Fibroblast of skin of right biceps (primary cell): ENCODE measurements around the gene COL27A1.

ENCODE experiments used
- DNase-seq: peaks from one replicate; pipeline ENCODE4 v3.0.0-alpha.2; 2013

COL27A1 gene

DNA sequence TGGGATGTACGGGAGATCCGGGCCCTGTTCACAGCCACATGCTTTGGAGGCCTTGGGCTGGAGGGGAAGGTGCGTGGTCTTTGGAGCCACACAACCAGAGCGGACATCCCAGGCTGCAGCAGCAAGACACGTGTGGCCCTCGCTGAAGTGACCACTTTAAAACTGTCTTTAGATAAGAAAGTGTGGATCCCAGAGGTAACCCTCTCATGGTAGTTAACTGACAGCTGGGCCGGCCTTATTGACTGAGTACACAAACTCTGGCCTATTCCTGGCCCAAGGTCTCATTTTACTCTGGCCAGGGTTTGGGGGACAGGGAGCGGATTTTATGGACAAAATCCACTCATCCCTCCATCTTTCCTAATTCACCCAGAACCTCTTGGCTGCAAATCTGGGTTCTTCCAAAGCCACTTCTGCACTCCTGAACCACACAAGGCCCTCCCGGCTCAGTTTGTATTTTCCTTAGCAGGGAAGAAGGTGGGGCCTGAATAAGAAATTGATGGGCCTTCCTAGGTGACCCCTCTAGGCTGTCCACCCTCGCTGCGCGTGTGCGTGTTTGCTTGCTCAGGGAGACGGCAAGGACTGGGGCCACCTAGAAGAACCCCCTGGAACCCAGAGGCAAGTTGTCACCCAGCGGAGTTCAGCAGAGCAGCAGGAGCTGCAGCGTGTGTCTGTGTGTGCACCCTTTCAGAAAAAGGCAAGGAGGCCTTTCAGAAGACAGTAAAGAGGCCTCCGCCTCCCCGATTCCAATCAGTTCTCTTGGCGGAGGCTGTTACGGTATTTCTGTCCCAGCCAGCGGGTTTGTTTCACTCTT lies 94.3 kb downstream of the COL27A1 start:
- DNase-seq = no peak

DNA sequence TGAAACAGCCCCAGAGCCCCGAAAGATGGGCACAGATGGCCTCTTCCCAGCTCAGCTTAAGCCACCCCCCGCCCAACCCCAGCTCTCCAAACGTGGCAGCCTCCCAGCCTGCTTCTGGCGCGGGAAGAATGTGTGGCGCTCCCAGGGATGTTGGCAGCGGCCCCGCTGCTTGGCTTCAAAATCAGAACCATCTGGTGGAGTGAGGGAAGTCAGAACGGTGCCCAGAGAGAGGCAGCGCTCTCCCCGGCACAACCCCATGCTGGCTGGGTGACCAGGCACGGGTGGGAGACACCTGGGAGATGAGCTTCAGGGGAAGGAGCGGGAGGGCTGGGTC lies 94.9 kb downstream of the COL27A1 start:
- peak; percentile 95 for DNase-seq

DNA sequence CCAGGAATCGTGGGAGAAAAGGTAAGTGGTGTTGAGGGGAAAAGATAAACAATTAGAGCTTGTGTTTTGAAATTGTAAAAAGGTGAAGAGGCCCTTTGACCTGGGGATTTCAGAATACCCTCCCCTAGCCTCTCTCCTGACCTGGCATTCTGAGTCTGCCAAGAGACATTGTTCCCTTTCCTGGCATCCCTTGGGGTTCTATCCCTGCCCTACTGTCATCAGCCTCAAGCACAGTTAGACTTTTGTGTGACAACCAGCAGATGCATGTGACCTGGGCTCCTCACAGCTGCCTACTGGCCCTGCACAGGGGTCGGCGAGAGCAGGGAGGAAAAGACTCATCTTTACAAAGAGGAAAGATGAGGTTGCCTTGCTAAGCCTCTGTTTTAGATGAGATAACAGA lies 95.3 kb downstream of the COL27A1 start:
- DNase-seq = no peak

DNA sequence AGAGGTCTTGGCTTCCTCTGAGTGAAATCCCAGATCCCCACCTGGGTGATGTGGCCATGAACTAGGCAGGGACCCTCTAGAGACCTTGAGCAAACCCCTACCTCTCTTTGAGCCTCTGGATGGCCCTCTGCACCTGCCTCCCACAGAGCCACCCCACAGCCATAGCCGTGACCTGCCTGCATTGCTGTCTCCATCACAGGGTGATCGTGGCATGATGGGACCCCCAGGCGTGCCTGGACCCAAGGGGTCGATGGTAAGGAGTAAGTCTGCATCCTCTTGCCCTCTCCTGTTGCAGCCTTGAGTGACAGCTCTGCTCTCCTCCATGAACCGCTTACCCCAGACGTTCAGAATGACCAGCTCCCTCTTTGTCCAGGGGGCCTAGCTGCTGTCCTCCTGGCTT lies 97.1 kb downstream of the COL27A1 start:
- DNase-seq = no peak

DNA sequence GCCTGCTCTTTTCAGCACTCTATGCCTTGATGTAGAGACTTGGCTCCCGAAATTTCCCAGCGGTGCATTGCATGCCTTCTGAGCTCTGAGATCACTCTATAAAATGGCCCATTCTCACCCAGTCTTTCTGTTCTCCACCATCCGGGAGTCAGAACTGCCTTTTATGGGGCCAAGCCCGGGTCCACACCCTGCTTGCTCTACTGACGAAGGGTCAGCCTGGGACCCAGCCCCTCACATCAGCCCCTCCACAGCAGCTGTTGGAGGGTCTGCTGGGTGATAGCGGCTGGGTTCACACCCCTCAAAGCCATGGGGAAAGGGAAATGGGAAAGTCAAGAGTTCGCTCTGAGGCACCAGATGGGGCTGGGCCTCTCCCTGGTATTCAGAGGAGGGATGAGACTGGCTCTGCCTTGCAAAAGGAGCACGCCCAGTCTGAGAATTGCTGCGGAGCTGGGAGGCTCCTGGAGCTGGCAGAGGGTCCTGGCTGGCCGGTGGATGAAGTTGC lies 101.5 kb downstream of the COL27A1 start:
- no peak for DNase-seq

DNA sequence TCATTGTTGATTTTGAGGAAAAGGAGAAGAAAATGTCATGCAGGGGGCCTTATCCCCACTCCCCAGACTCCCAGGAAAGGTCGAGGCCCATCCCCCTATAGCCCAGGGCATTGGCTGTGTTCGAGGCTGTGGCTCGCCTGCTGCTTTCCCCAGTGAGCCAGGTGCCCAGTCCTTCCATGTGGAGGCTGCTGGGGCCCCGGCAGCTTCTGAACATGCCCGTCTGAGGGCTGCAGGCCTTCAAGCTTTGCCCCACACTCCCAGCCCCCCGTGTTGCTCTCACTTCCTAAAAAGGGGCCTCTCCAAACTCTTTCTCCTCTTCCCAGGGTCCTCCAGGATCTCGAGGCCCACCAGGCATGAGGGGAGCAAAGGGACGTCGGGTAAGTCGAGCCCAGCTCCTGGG lies 102.9 kb downstream of the COL27A1 start:
- no peak for DNase-seq

DNA sequence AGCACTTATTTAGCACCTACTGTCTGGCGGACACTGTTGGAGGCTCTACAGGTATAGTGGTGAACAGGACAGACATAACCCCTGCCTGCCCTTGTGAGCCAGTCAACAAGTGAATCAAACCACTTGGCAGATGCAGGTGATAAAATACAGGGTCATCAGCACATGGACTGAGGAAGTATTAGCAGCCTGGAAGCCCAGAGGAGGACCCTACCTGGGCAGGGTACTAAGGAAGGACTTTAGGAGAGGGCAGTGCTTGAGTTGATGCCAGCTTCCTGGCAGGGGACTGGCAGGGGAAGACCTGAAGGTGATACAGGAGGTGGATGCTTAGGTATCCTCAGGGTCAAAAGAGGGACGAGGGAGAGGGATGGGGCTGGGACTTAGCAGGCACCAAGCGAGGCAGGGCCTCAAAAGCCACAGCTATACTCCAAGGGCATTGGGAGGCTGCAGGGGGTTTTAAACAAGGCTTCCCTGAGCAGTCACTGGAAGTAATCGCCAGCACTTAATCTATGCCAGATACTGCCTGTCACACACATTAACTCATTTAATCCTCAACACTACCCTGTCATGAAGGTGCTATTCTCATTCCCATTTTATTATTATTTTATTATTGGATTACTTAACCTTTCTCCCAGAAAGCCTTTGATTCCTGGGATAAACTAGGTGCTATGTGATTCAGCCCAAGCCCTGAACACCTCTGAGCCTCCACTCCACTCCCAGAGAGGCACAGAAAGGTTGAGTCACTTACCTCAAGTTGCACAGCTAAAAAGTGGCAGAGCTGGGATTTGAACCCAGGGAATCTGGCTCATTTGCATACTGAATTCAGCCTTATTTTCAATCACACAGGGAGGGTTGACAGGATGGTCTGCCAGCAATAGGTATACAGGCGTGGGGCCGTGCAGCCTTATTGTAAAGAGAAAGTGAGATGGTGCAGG lies 103.8 kb downstream of the COL27A1 start:
- DNase-seq = no peak

DNA sequence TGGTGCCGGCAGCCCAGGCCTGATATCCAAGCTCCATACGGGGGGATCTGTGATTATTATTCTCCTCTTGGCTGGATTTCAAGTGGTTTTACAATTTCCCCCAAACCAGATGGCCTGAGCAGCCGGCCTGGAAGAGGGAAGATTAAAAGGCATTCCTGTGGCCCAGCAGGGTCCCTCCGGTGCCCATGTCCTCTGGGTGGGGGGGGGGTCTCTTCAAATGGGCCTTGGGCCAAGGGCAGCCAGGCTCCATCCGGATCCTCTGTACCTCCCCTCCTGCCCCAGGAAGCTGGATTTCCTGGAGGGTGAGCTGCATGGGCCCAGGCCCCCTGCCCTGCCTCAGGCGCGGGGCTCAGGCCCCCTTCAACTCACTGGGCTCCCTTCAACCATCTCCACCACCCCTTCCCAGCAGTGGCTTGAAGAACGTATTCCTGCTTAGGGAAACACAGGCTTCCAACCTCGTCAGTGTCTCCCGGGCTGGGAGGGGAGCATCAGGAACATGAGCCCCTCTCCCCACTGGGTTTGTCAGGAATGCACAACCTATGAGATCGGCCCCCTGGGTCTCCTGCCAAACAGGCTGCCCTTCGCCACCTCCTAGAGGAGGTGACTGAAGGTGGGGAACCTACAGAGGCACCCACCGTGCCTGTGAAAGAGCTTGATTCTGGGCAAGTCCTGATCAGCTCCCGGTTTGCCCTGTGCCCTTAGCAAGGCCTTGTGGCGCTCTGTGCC lies 104.6 kb downstream of the COL27A1 start:
- DNase-seq = no peak

DNA sequence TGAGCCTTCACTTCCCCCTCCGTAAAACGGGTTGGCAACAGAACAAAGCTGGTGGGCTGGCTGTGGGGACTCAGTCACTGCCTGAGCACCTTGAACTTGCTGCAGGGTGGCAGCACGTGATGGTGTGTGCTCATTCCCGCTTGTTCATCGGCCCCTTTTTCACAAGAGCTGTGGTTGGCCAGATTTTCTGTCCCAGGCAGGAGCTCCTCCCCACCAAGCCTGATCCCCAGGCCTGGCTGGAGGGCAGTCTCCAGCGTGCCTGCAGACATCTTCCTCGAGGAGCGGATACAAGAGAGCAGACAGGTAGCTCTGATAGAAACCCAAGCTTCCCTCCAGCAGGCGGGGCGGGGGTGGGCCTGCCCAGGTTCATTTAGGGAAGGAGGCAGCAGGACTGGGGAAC lies 105.7 kb downstream of the COL27A1 start:
- DNase-seq = no peak

DNA sequence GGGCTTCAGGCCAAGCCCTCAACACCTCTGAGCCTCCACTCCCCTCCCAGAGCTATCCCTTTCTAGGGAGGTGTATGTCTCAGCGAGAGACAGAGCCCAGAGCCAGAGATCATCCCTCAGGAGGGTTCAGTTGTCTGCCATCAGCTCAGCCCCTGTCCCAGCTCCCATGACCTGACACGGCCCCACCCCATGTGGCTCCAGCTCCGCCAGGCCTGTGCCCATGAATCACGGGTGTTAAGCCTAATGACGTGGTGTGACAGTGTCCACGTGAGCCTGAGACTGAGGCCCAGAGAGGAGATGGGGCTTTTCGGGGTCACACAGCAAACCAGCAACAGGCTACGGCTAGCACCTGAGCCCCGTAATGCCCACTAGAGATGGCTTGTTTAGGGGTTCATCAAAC lies 106.7 kb downstream of the COL27A1 start:
- no peak for DNase-seq

DNA sequence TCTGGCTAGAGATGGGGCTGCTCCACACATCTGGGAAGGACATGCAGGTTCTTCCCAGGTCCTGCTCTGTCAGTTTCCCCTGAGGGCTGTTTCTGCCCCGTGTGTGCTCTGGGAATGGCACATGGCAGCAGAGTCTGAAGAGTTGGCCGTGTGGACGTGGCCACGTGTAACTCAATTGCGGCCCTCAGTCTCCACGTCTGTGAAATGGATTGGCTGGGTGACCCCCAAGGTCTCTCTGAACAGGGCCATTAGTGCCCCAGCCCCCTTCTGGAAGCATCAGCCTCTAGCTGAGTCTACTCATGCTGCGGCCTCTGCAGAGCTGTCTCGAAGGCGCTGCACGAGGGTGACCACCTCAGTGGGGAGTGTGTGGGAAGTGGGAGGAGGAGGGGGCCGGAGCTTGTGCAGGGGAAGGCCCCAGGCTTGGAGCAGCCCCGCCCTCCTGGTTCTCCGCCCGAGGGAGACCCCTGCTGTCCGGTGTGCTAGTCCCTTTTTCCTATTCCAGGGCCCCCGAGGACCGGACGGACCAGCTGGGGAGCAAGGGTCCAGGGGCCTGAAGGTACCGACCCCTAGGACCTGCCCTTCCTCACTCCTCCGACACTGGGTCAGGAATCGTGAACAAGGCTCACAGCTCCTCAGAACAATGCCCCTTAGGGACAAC lies 108.6 kb downstream of the COL27A1 start:
- peak; percentile 32 for DNase-seq

DNA sequence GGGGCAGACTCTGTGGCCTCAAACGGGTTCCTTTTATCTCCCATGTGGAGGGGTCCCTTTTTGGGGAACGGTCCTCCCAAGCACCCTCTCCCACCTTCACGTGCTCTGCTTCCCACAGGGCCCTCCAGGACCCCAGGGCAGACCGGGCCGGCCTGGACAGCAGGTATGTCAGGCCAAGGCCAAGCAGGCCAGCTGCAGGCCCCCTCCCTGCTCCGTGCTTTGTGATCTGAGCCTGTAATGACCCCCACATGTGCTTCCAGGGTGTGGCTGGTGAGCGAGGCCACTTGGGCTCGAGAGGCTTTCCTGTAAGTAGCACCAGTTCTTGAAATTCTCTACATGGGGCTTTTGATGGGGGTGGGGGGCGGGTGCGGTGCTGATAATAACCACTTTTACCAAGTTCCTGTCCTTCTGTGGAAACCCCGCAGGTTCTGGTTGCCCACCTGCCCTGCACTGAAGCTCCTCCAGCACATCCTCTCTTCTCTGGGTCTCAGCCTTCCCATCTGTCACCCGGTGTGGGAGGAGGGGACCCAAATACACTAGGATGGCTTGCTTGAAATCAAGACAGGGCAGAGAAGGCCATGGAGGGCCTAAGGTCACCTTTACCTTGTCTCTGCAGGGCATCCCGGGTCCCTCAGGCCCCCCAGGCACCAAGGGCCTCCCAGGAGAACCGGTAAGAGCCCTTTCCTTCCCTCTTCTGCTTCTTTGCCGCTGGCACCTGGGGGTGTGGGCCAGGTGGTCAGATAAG lies 109.6 kb downstream of the COL27A1 start:
- no peak for DNase-seq

DNA sequence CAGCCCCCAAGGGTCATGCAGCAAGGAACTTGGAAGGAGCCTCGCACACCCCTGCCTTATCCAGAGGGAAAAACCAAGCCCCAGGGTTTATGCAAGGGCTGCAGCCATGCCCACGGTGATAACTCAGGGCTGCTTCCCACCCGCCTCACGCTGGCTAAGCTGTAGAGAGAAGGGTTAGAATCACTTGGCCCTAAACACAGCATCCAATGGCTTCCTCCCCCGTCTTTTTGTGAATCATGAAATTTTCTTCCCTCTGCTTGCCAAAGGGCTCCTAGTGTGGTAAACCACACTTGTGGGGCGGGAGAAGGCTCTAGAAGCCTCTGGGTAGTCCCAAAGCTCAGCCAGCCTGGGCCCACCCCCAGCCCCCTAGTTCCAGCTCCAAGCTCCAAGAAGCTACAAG lies 111.6 kb downstream of the COL27A1 start:
- peak; percentile 68 for DNase-seq

DNA sequence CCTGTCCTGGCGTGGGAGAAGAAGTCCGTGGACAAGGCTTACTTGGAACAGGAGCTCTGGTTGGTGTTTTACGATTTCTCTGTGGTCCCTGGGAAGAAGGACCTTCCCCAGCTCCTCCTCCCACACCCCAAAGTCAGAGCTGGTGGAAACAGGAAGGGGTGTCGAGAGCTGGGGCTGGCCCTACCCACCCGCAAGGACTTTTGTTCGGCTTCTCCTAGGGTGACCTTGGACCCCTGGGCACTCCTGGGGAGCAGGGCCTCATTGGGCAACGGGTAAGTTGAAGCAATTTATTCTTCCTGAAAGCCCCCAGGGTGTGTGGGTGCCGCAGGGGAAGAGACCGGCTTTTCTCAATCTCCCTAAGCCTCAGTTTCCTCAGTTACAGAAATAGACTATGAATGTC lies 113.7 kb downstream of the COL27A1 start:
- no peak for DNase-seq

DNA sequence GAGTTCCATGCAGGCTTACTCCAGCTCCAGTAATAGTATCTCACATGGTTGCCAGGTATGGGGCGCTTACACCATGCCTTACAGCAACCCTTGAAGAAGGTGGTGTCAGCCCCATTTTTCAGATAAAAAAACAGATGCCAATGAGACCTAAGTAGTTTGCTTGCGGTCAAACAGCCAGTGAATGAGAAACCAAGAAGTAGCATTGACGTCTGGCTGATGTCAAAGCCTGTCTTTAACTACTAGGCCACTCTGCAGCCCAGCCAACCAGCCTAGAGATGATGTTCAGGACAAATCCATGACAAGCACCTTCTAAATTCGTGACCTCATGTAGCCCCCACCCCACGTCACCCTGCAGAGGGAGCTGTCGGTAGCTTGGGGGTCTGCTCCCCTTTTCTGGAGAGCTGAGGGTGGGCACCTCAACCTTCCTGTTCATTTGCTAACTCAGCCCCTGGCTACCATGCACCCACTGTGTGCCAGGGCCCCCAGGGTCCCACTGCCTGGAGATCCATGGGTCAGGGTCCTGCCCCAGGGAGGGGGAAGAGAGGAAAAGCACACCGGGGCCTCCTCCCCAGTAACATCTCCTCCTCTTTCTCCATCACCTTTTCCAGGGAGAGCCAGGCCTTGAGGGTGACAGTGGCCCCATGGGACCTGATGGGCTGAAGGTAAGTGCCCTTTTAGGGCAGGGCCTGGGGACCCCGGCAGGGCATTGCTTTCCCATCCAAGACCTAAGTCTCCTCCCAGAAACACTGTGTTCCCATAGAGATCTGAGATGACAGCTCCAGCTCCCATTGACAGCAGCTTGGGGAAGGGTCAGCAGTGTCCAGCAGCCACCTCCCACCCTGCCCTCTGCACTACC lies 115.0 kb downstream of the COL27A1 start:
- DNase-seq = no peak

DNA sequence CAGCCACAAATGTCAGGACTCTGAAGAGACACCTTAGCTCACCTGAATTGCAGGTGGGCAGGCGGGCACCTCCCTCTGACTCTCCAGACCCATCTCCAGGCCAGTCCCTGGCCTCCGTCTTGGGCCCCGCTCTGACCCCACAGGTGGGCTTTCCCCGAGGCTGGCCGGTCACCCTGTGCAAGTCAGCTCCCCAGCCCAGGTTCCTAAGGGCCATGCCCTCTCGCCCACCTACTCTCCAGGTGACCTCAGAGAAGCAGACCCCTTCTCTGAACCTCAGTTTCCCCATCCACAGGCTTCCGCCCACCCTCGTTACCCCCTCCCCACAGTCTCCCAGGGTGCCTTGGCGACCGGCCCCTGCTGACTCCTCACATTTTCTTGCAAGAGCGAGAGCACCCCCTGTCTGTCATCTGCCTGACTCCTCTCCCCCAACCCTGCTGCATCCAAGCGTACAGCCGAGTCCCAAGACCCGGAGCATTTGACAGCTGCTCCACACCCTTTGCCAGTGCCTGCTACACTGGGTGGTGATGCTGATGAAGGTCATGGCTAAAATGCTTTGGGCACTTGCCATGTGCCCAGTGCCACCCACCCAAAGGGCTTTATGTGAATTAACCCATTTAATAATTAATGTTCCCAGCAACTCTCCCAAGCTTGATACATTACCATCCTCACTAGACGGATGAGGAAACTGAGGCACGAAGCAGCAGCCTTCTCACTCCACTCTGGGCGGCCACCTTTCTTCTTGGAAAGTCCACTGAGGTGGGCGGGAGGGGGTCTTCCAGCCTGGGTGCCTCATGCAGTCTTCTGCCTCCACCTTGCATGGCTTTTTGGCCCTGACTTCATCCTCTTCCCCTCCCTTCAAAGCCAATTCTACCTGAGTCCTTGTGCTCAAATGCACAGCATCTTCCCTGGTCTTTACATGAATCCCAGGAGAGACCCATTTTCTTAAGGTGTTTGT lies 116.5 kb downstream of the COL27A1 start:
- peak; percentile 62 for DNase-seq

DNA sequence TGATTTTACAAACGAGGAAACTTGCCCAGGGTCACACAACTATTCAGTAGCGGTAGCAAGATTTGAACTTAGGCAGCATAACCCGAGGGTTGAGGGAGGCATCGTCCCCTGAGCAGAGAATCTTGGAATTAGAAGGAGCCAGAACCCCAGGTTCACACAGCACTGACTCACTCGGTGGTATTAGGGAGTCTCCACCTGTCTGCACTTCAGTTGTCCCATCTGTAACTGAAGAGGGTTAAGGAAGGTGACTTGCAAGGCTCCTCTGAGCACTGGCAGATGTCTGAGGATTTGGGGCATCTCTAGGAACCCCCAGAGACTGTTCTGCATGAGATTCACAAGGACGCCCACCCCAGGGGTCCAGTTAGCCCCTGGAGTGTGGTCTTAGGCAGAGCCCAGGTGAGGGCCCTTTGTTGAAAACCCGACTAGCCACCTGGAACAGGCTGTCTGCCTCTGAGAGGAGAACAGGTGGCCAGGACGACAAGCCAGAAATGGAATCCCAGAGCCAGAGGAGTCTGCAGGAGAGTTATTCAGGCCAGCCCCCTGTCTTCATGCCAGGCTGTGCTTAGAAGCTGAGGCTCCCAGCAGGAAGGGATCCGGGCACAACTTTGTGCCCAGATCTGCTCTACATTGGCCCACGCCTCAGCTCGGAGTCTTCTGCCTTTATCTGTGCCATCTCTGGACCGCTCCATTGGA lies 117.5 kb downstream of the COL27A1 start:
- no peak for DNase-seq

DNA sequence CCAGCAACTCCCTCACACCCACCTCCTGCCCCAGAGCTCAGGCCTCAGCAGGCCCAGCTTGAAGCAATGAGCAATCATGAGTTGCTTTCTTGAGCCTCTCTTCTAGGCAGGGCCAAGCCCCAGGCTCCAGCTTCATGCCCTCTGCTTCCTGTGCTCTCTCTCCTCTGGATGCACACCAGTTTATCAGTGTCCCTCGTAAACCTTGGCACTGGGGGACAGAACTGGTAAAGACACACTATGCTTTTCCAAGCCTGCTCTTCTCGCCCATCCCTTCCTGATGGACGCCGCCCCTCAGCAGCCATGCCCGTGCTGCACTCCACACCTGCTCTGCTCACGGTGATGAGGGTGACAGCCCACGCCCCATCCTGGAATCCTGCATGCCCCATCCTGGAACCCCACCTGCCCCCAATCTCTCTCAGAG lies 118.1 kb downstream of the COL27A1 start:
- DNase-seq = no peak

DNA sequence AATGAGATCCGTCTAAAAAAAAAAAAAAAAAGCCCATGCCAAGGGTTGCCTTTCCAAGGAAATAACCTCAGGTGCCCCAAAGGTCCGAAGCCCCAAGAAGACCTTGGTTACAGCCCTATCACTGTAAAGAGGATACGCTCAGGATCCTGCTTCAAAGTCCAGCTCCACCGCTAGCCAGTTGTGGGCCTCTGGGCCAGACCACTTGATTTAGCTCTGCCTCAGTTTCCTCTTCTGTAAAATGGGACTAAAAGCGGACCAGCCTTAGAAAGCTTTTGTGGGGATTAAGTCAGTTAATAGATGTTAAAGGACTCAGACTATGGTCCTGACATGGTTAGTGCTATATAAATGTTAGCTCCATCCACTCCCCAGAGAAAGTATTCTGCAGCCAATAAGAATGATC lies 118.9 kb downstream of the COL27A1 start:
- no peak for DNase-seq
